Body of pancreas (tissue), 4 donors: ENCODE data around the gene ARHGAP33. TPM values are rescaled to one million over a fixed set of nuclear protein-coding genes. Genes with fewer than 3 reads are reported as not detected.

Experiments
- ATAC-seq: fragments of 150-250 bp; one replicate; pipeline ENCODE4 v1.9.1; 2016
- DNase-seq, 4 donors: peaks; one replicate each; pipeline ENCODE4 v3.0.0-alpha.2; 2019
- H3K27ac ChIP-seq, 4 donors: fragments of 200-600 bp; sonication (generic); 1 replicate in 3 of 4; 2 replicates in 1 of 4; pipeline versions ENCODE4 v1.5.1 to v1.6.1; 2016 to 2019; ENCODE audit warnings: mild to moderate bottlenecking in 1 of 4, mixed read lengths in 1 of 4, moderate library complexity in 1 of 4
- H3K27me3 ChIP-seq, 2 donors: fragments of 200-600 bp; sonication (generic); one replicate each; pipeline ENCODE4 v1.6.0; 2016; ENCODE audit warnings: mild to moderate bottlenecking in 1 of 2
- H3K36me3 ChIP-seq, 2 donors: fragments of 200-600 bp; sonication (generic); replicated peaks in 1 of 2; 2 replicates each; pipeline ENCODE4 v1.5.1; 2016; ENCODE audit warnings: low read depth in 2 of 2; ENCODE audit not compliant: insufficient read depth in 1 of 2
- H3K4me1 ChIP-seq: fragments of 200-600 bp; sonication (generic); one replicate; pipeline ENCODE4 v1.6.0; 2016
- H3K4me3 ChIP-seq, 2 donors: fragments of 200-600 bp; sonication (generic); 1 replicate in 1 of 2; 2 replicates in 1 of 2; pipeline ENCODE4 v1.5.1; 2016 to 2019
- H3K9me3 ChIP-seq, 3 donors: fragments of 200-600 bp; sonication (generic); 1 replicate in 2 of 3; 2 replicates in 1 of 3; pipeline ENCODE4 v1.5.1; 2016
- POLR2A ChIP-seq, 3 donors: fragments of 450-650 bp; IDR thresholded peaks; one replicate each; pipeline ENCODE4 v1.6.1; 2016; ENCODE audit warnings: antibody characterized with exemption in 3 of 3, mild to moderate bottlenecking in 2 of 3
- WGBS, 2 donors: methylation state at CpG; one replicate each; pipeline ENCODE4 v1.1.5; 2017; 5-methylcytosine and 5-hydroxymethylcytosine counted together
- intact Hi-C: fragments of 100-400 bp; cut with DNase I; formaldehyde crosslinking; loops from one replicate; pipeline ENCODE4 v1.15.1; 2023
- total RNA-seq, 2 donors: library from RNA; depleted of rRNA; stranded (reverse); fragments of >200 nt; gene quantifications; one replicate each; pipeline ENCODE4 v1.1.0, GENCODE V29; 2016
- TF ChIP-seq, protein P1 (sequence below), 7 experiments: fragments of 450-650 bp in 4 of 7; fragments of 200-600 bp in 3 of 7; sonication (generic) in 3 of 7; IDR thresholded peaks; one replicate each; pipeline ENCODE4 v1.5.1; 2016 to 2019; ENCODE audit warnings: antibody characterized with exemption in 7 of 7

ARHGAP33 gene
- total RNA-seq, 2 donors from 2014 or later, result 8.6 to 71.5 TPM

DNA sequence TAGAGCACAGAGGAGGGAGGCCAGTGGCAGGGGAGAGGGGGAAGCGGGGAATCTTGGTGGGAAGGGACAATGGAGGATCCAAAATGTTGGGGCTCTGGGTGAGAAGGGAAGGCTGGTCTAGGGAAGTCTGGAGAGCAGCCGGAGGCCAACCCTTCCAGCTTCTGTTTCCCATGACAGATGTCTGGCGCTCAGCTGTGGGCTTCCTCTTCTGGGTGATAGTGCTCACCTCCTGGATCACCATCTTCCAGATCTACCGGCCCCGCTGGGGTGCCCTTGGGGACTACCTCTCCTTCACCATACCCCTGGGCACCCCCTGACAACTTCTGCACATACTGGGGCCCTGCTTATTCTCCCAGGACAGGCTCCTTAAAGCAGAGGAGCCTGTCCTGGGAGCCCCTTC is 28.8 kb upstream of the ARHGAP33 start:
- Histone ChIP-seq H3K4me1 (peaks cover 48% of the 10 kb centered on the region), H3K27ac (no peak overlapping the region)

DNA sequence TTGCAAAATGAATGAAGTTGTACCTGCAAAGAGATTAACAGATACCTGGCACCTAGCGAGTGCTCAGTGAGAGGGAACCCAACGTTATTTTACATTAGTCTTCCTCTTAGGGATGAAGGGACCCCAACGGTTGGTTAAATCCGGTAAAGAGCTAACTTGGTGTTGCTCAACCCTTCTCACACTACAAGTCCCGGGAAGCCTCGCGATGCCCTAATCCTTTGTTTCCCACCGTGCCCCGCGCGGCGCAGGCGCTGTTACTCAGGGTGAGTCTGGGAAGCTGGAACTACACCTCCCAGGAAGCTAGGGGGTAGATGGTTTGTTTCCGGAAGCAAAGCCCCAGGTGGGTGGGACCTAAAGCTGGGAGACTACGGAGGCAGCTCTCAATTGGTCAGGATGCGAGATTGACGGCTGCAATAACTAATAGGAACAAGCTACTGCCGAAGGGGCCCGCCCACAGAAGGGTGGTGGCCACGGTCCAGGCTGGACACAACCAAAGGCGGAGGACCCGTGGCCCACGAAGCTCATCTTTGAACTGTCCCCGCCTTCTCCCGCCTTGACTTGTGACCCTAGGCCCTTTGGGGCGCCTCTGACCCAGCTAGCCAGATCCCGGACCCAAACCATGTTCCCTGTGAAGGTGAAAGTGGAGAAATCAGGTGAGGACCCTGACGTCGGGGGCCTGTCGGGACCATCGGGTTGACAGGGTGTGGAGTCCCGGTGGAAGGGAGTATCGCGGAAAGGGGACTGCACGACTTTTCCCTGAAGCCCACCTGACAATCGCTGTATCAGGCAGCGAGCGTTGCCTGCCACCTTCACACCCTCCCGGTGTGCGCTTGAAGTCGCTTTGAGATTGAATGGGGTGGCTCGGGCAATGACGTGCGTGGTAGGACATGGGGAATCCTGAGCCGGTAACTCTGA is 27.0 kb upstream of the ARHGAP33 start, which contains the start of gene LIN37:
LIN37 (plus strand) TSS at position 471 of the 915 bp plus-strand sequence; CDS start at position 620, 149 bp downstream.
- H3K27me3 ChIP-seq, result no peaks in the 10 kb centered on the region
- WGBS, 2 donors, result 1% methylated on average over 34 to 45 of the region's 45 CpGs
- no peaks in the 10 kb centered on the region for H3K9me3 ChIP-seq
- TF ChIP-seq, protein P1, sequence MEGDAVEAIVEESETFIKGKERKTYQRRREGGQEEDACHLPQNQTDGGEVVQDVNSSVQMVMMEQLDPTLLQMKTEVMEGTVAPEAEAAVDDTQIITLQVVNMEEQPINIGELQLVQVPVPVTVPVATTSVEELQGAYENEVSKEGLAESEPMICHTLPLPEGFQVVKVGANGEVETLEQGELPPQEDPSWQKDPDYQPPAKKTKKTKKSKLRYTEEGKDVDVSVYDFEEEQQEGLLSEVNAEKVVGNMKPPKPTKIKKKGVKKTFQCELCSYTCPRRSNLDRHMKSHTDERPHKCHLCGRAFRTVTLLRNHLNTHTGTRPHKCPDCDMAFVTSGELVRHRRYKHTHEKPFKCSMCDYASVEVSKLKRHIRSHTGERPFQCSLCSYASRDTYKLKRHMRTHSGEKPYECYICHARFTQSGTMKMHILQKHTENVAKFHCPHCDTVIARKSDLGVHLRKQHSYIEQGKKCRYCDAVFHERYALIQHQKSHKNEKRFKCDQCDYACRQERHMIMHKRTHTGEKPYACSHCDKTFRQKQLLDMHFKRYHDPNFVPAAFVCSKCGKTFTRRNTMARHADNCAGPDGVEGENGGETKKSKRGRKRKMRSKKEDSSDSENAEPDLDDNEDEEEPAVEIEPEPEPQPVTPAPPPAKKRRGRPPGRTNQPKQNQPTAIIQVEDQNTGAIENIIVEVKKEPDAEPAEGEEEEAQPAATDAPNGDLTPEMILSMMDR (IDR thresholded peaks at IDR 0.05), result peak in 5 of 7 experiments; percentile 10 to 73 (median 33)
- peak; percentile 16 to 86 (median 85) for TF ChIP-seq POLR2A (IDR thresholded peaks at IDR 0.05)
- peak within 1 kb of the TSS; percentile 63 to 100 for H3K4me3 ChIP-seq
- H3K27ac ChIP-seq, result peak within 1 kb of the TSS; percentile 18 to 77 (median 64)
- peaks cover 44% of the 10 kb centered on the region for H3K4me1 ChIP-seq
- ATAC-seq, result peak; percentile 87
- intact Hi-C loops, result no loop called here
- peaks cover 0 to 4% of the 10 kb centered on the region in 2 donors for H3K36me3 ChIP-seq
- DNase-seq, result peak; percentile 99

More for the DNA sequence above, 28.8 kb upstream of the ARHGAP33 start:
- intact Hi-C loops, result no loop called here
- Histone ChIP-seq H3K4me3 (no peak overlapping the region), H3K36me3 (no peaks in the 10 kb centered on the region), H3K27me3 (no peaks in the 10 kb centered on the region), H3K9me3 (no peaks in the 10 kb centered on the region)
- DNase-seq (no peak), ATAC-seq (no peak)
- TF ChIP-seq, protein P1 (IDR thresholded peaks at IDR 0.05), result no peak
- no peak for TF ChIP-seq POLR2A (IDR thresholded peaks at IDR 0.05)
- 74 to 77% methylated on average over 5 of the region's 5 CpGs for WGBS, 2 donors

DNA sequence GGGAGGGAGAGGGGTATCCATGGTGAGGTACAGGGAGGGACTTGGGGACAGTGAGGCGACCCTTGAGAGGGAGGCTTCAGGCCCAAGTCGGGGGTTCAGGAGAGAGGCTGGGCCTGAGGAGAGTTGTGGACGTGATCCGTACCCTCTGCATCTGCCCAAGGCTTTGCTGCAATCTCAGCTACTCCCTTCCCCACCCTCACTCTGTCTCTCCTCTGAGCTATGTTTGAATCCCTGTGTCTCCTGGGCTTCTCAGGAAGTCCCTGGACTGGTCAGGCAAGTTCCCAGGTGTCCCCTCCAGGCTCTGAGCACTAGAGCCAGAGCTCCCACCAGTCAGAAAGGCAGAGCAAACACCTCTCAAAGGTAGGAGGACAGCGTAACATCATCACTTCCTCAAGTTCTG is 25.2 kb upstream of the ARHGAP33 start:
- ATAC-seq (no peak), DNase-seq (no peak)
- WGBS, 2 donors, result 80 to 97% methylated on average over 5 of the region's 5 CpGs
- H3K4me1 ChIP-seq, result peaks cover 34% of the 10 kb centered on the region
- no peaks in the 10 kb centered on the region for H3K9me3 ChIP-seq
- TF ChIP-seq, protein P1 (IDR thresholded peaks at IDR 0.05), result no peak
- TF ChIP-seq POLR2A (IDR thresholded peaks at IDR 0.05), result no peak
- intact Hi-C loops, result no loop called here
- no peak overlapping the region for H3K27ac ChIP-seq
- no peaks in the 10 kb centered on the region for H3K27me3 ChIP-seq
- peaks cover 0 to 7% of the 10 kb centered on the region in 2 donors for H3K36me3 ChIP-seq
- no peak overlapping the region for H3K4me3 ChIP-seq

DNA sequence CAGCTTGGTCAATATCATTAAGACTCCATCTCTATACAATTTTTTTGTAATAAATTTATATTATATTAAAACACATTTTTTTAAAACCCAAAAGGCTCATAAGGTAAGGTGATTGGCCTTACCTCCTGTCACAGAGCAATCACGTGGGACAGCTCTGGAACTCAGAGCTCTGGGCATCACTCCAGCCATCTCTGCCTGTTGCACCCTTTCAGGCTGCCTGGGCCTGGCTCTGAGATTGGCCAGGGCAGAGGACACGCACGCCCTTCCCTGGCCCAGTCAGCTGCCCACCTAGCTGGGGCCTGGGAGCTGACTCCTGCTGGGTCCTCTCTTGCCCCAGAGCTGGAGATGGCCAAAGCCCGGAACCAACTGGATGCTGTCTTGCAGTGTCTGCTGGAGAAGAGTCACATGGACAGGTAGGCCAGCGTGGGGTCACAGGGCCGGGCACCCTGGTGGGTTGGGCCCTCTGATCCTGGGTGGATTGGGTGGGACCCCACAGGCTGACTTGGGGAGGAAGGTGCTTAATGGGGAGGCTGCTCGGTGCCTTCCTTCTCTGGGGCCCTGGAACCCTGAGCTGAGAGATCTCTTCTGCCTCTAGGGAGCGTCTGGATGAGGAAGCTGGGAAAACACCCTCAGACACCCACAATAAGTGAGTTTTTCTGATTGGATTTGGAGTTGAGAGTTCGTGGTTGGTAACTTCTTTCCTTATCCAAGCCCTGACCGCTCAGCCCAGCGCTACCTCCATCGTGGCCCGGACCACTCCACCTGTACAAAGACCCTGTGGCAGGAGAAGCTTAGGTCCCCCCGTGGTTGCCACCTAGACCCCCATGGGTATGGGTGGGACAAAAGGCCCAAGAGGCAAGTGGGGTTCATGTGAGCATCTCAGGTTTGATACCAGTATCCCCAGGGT is 23.3 kb upstream of the ARHGAP33 start:
- TF ChIP-seq, protein P1 (IDR thresholded peaks at IDR 0.05), result no peak
- no peak for TF ChIP-seq POLR2A (IDR thresholded peaks at IDR 0.05)
- ATAC-seq (no peak), DNase-seq (no peak)
- peaks cover 31% of the 10 kb centered on the region for H3K4me1 ChIP-seq
- H3K36me3 ChIP-seq, result peaks cover 0 to 7% of the 10 kb centered on the region in 2 donors
- no peaks in the 10 kb centered on the region for H3K27me3 ChIP-seq
- no peak overlapping the region for H3K4me3 ChIP-seq
- 84 to 93% methylated on average over 11 to 14 of the region's 14 CpGs for WGBS, 2 donors
- H3K9me3 ChIP-seq, result no peaks in the 10 kb centered on the region
- intact Hi-C loops, result no loop called here
- no peak overlapping the region for H3K27ac ChIP-seq
